Stimulated activated CD4-positive, alpha-beta T cell treated with anti-CD3 and anti-CD28 coated beads, Interleukin-12 subunit alpha, Interleukin-12 subunit beta, amount 100 ng/mL, for 48 hours (primary cell): Measurements from ENCODE around the gene MS4A18.
A peak's percentile ranks its signal among the peaks of the same experiment; 100 is the strongest.

Experiments
- DNase-seq, 3 donors: peaks; one replicate each; pipeline ENCODE4 v3.0.0-alpha.2; 2020; ENCODE audit warnings: low read depth in 2 of 3, low spot score in 1 of 3

MS4A18 gene

DNA sequence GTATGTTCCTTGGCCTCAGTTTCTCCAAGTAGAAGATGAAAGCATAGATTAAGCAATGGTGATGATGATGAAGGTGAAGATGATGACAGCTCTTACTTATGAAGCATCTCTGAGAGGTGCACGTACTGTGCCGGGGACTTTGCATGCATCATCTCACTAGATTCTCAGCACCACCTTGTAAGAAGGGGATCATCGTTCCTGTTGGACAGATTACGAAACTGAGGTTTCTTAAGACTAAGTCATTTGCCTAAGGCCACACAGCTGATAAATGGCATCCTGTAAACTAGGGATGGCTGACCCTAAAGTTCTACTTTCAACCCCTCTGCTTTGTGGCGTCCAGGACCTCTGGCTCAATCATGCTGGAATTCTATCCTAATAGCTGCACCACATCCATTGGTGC, 40.8 kb downstream of the MS4A18 start:
- DNase-seq: no peak

DNA sequence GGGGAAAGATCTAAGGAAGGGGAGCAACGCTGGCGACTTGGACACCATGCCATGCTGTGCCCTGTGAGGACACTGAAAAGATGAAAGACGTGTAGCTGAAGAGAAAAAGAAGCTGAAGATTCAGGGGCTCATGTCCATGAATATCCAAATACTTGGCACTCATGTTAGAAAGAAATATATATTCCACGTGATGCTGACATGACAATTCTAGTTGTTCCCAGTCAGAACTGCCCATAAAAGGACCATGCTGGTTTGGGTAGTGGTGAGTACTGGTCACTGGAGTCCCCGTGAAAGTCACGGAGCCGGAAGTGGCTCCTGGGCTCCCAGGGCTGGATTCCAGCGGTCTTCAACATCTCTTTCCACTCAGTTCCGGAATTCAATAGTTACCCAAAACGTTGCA, 42.0 kb downstream of the MS4A18 start:
- DNase-seq: no peak

DNA sequence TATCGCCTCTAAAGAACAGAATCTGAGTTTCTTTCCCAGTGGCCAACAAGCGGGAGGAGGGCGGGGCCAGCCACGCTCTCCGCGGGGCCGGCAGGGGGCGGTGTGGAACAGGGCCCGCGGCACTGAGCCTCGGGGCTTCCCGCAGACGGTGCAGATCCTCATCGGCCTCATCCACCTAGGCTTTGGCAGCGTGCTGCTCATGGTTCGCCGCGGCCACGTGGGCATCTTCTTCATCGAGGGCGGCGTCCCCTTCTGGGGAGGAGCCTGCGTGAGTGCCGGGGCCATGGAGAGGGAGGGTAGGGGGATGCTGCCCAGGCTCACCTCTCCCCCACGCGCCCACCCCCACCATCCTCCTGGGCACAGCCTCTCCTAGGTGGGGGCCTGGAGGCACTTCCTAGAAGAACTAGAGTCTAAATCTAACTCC, 42.9 kb downstream of the MS4A18 start:
- peak in 2 of 3 donors; percentile 12 to 20 for DNase-seq

- DNase-seq: no peak
Observed at GRCh38 chr11:60768202-60768601, 43.7 kb downstream of the MS4A18 start.

- no peak for DNase-seq
Observed at GRCh38 chr11:60769273-60769672, 44.8 kb downstream of the MS4A18 start.

DNA sequence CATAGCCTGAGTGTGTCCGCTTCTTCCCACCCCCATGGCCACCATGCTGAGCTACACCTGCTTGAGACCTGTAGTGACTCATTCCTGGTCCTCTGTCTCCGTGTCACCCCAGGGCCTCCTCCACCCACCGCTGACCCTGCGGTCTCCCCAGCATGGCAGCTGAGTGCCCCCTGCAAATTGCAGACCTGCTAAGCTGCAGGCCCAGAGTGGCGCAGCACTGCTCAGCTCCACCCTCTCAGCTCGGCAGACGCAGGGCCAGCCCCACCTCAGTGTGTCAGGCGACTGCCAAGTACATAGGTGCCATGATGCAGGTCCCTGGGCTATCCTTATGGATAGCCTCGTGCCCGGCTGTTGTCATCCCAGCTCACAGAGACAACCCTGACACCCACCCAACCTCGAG, 45.3 kb downstream of the MS4A18 start:
- no peak for DNase-seq

GRCh38 chr11:60771146-60771545, 46.6 kb downstream of the MS4A18 start:
- DNase-seq: no peak

DNA sequence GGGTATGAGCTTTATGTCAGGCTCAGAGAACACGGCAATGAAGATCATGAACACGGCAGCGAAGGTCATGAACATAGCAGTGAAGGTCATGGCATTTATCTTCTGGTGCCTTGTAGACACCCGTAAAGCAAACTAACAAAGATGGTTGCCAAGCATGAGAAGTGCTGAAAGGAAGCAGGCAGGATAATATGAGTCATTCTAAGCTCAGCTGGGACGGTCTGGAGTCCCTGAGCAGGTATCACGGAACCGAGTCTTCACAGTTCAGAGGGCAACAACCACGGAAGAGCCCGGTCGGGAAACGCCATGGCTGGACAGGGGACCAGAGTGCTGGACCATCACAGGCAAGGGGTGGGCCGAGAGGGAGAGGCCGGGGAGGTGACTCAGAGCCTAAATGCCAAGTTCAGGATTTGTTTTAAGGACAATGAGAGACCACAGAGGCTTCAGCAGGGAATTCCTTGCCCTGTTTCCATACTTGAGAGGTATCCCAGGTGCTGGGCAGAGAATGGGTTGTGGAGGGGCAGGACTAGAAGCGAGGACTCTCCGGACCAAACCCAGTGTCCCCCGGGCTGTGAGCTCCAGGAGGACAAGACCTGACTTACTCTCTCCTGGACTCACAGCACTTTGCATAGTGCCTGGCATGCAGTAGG, 47.5 kb downstream of the MS4A18 start:
- DNase-seq: no peak

DNA sequence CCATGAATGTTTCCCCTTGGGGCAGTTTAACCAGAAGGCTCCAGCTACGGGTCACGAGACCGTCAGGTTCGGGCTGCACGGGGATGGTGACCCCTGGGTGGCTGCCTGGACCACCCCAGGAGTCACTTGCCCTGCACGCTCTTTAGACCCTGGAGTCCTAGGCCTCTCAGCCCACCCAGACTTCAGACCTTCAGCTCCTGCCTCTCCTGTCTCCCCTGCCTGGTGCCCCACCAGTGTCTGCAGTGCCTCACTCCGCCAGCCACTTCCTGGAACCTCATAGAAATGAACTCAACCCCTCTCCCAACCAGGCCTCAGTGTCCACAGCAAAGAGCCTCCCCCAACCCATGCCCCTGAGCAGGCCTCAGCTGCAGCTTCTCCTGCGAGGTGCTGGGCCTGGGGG, 48.1 kb downstream of the MS4A18 start:
- no peak for DNase-seq

- no peak for DNase-seq
Observed at GRCh38 chr11:60774726-60775125, 50.2 kb downstream of the MS4A18 start.

DNA sequence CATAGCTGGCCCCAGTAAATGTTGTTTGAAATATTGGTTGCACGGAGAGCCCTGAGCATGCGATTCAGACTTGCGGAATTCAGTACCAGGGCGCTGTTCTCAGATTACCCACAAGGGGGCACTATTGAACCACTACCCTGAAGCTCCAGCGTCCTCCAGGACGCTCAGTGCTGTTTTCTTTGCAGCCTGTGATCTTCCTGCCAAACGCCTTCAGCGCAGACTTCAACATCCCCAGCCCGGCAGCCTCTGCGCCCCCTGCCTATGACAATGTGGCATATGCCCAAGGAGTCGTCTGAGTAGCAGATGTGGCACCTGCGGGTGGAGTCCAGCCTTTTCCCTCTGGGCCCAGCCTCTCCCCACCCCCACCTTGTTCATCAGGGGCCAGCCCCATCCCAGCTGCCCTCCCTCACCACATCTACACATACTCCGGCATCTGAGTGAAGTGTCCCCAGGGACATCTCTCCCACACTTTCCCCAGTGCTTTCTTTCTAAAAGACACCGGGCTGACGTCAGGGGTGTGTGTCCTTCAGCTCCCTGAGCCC, 51.0 kb downstream of the MS4A18 start:
- peak; percentile 70 to 90 (median 77) for DNase-seq

GRCh38 chr11:60776167-60776566, 51.6 kb downstream of the MS4A18 start:
- DNase-seq: no peak

DNA sequence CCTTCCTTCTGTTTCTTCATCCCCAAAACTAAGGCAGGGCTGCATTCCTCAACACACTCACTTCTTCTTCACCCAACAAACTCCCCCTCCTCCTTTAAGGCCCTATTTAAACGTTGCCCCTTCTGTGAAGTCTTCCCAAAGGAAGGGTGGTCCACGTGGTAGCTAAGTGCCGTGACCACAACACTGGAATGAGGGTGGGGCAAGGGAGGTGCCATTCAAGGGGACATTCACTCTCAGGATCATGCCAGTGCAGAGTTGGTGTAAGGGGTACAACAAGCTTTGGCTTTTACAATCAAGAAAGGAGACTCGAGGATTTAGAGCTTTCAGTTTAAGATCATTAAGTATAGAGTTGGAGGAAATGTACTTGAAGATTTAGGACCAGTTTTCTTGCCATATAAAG, 52.6 kb downstream of the MS4A18 start:
- no peak for DNase-seq

- DNase-seq: no peak
Observed at GRCh38 chr11:60777572-60777971, 53.1 kb downstream of the MS4A18 start.

- DNase-seq: no peak
Observed at GRCh38 chr11:60780065-60780464, 55.5 kb downstream of the MS4A18 start.

DNA sequence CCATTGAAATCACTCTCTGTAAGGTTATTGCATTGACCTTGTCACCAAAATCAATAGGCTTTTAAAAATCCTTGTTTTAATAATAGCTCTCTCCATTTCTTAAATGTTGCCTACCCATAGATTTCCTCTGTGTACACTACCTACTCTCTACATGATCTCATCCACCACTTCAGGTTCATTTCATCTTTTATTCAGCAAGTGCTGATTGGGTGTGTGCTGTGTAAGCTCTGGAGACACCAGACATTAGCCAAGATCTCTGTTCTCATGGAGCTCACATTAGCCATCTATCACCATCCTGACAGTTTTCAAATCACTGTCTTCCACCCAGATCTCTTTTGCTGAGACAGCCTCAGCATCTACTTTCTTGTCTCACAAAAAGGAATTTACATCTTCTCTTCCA, 56.3 kb downstream of the MS4A18 start:
- no peak for DNase-seq

DNA sequence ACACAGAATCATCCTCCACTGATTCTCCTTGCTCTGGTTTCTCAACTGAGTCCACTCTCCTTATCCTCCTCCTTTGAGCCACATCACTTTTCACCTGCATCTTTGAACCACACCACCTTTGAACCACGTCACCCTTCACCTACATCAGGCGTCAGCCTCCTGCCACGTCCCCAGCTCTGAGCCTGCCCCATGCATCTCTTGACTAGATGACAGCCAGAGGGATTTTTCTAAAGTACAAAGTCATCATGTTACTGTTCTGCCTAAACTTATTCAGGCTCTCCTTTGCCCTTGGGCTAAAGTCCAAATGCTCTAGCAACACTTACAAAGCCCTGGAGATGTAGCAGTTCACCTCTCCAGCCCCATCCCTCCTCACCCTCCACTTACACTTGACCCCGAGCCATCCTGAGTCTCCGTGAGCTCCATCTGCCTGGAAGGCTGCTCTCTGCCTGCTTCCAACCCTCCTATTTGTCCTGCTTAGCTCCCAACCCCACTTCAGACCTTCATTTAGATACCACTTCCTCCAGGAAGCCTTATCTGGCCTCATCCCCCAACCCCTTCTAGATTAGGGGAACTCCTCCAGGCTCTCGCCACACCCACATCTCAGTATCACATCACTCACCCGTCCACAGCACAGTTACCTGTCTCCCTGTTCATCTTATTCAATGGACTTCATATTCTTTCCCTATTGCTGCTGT, 56.9 kb downstream of the MS4A18 start:
- DNase-seq: no peak

DNA sequence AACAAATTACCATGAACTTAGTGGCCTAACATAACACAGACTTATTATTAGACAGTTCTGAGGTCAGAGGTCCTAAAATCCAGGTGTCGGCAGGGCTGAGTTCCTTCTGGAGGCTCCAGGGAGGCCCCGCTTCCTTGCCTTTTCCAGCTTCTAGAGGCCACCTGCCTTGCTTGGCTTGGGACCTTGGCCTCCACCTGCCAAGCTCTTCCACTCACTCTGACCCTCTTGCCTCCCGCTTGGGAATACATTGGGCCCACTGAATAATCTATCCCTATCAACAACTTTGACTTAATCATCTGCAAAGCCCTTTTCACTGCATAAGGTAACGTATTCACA, 57.4 kb downstream of the MS4A18 start:
- DNase-seq: no peak

- DNase-seq: no peak
Observed at GRCh38 chr11:60782393-60783140, 58.0 kb downstream of the MS4A18 start.

DNA sequence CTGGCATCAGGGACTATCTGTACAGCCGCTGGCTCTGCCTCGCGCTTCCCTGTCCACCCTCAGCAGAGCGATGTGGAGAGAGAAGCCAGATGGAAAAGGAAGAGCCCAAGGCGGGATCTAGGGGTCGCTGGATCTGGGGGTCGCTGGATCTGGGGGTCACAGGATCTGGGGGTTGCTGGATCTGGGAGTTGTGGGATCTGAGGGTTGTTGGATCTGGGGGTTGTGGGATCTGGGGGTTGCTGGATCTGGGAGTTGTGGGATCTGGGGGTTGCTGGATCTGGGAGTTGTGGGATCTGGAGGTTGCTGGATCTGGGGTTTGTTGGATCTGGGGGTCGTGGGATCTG, 58.6 kb downstream of the MS4A18 start:
- DNase-seq: no peak

GRCh38 chr11:60783911-60784310, 59.4 kb downstream of the MS4A18 start:
- no peak for DNase-seq

GRCh38 chr11:60785136-60785535, 60.6 kb downstream of the MS4A18 start, which contains the start of gene MS4A10:
Gene MS4A10 (plus strand): TSS chr11:60785333. CDS start chr11:60790336, 5,003 bp downstream.
- no peak for DNase-seq
